Retina (tissue), 1 donor: ENCODE results near the gene TMEM135.
"Not testable (repeated sequence)": the region's sequence is repeated elsewhere in the genome, so short reads cannot be mapped to it uniquely, and the experiment has no call there.

Source experiments
- DNase-seq: peaks from one replicate; pipeline ENCODE4 v3.0.0-alpha.2; 2016

Gene TMEM135

DNA sequence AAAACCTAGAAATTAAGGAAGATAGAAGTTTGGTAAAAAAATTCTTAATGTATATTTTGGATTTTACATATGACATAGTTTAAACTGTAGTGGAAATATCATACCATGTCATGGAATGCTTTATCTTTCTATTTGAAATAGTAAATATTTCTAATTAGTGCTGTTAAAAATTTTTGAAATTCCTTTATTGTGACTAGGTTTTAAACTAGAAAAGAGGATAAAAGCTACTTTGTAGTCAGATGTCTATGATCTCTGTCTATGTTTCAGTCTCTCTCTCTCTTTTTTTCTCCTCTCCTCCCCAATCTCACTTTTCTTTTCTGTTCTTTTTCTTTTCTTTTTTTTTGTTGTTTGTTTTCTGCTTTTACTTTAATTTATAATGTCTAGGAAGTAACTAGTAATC is 226.2 kb downstream of the TMEM135 start:
- no peak for DNase-seq

DNA sequence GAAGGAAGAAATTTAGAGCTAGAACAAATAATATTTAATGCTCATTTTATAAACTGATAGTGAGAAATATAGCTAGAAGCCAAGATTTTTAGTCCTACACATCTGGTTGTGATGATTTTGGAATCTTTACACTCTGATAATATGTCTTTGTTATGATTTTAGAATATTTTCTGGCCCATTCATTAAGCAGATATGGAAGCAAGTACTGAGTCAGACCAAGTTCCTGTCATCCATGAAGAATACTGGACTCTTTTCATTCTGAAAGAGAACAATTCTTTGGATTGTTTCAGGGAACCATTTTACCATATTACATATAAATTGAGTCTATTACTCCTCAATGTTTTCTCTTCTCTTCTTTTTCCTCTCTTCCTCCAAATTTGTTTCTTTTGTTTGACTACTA is 227.4 kb downstream of the TMEM135 start:
- no peak for DNase-seq

DNA sequence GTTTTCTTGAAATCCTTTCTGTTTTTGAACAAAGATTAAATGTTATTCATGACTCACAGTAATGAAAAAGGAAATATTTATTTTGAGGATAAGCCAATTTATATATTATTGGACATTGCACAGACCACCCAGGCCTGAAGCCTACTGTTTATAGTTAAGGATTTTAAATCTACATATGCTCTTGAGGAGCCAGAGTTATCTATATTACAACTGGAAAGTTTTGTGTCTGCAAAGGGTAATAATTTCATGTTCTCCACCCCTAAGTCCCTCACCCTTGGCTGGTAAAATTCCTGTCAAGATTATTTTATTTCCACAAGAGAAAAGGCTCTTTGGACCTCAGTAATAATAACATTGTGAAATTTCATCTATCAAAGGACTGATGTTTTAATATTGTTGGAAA is 228.2 kb downstream of the TMEM135 start:
- no peak for DNase-seq

DNA sequence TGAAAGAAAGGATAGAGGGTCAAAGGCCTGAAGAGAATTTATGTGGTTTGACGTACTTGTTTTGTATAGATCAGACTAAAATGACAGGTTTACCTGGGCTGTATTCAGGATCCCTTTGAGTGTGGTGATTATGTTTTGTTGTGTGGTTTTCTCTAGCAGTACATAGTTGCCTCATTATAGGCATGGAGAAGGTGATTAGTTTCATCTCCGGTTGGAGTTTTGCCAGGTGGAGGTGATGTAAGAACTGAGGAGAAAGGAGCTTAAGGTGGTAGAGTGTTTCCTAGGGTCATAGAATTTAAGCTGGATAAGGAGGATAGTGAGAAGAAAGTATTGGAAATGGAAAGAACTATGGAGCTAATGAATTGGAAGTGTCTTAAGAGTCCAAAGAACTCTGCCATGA is 229.0 kb downstream of the TMEM135 start:
- no peak for DNase-seq

DNA sequence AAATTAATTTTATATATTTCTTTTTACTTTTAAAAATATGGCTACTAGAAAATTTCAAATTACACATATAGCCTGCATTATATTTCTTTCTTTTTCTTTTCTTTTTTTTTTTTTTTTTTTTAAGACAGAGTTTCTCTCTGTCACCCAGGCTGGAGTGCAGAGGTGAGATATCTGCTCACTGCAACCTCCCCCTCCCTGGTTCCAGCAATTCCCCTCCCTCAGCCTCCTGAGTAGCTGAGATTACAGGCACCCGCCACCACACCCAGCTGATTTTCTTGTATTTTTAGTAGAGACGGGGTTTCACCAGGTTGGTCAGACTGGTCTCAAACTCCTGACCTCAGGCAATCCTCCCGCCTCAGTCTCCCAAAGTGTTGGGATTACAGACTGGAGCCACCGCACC is 234.2 kb downstream of the TMEM135 start:
- DNase-seq = not testable (repeated sequence)

DNA sequence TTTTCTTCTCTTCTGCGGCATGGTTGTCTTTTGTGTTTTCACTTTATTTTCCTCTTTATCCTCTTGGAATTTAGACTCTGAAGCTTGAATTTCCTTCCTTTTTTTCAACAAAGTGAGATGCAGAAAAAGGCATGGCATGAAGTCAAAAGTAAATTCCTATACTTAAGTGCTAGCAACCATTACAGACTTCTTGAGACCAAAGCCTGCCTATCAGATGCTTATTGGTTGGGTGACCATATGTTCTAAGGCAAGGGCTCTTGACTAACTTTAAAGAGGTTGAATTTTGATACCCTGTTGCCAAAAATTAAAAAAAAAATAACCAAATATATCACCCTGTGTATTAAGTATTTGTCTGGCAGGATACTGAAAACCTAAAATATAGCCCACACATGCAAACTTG is 237.4 kb downstream of the TMEM135 start:
- no peak for DNase-seq

DNA sequence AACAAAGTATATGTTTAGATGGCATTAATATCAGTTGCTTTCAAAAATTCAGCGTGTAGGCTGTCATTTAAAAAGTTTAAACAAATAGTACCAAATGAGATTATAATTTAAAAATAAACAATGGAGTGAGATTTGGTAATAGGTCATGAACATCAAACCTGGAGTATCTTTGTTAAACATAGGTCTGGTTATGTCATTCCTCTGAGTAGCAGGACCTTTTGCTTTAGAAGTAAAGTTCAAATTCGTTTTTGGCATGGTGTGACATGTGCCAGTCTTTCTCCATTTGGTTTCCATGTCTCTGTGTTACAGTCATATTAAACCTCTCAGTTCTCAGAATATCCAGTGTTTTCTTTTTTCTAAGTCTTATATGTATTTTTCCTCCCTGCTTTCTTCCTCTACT is 242.4 kb downstream of the TMEM135 start:
- no peak for DNase-seq

DNA sequence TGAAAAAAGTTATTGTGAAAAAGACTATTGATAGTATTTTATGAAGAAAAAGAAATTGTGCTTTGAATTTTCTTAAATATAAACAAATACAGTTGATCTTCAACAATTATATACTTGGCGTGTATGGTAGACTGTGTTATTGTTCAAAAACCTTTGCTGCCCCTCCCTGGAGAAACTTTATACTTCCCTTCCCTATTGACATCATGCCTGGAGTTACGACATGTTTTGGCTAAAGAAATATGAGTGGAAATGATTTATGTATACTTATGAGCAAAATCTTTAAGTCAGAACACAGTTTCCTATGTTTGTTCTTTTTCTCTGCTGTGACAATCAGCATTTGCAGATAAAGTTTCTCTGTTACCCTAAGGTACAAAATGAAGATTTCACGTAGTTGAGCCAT is 243.8 kb downstream of the TMEM135 start:
- no peak for DNase-seq

DNA sequence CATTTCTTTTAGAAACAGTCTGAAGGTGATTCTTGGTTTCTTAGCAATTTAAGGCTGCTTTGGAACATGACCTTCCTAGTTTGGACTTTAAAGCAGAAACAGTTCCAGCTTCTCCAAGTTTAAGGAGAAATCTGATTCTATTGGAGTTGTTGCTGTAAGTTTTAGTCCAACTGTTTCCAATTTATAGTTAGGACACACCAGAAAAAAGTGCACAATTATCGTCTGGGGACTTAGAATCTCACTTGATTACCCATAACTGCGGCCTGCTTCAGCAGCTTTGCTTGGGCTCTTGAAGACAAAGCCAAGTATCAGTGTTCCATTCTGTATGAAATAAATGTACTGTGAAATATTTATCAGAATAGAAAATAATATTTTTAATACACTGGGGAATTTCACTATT is 246.6 kb downstream of the TMEM135 start:
- DNase-seq = no peak

DNA sequence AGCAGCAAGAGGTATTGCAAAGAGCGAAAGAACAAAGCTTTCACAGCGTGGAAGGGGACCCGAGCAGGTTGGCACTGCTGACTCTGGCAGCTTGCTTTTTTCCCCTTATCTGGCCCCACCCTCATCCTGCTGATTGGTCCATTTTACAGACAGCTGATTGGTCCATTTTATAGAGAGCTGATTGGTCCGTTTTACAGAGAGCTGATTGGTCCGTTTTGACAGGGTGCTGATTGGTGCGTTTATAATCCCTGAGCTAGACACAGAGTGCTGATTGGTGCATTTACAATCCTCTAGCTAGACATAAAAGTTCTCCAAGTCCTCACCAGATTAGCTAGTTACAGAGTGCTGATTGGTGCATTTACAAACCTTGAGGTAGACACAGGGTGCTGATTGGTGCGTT is 247.9 kb downstream of the TMEM135 start:
- DNase-seq = not testable (repeated sequence)

DNA sequence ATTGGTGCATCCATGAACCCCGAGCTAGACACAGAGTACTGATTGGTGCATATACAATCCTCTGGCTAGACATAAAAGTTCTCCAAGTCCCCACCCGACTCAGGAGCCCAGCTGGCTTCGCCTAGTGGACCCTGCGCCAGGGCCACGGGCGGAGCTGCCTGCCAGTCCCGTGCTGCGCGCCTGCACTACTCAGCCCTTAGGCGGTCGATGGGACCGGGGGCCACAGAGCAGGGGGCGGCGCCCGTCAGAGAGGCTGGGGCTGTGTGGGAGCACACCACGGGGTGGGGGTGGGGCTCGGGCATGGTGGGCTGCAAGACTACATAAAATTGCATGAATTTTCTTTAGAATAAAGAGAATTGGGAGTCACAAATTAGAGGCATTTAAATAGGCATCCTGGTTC is 248.6 kb downstream of the TMEM135 start:
- no peak for DNase-seq

DNA sequence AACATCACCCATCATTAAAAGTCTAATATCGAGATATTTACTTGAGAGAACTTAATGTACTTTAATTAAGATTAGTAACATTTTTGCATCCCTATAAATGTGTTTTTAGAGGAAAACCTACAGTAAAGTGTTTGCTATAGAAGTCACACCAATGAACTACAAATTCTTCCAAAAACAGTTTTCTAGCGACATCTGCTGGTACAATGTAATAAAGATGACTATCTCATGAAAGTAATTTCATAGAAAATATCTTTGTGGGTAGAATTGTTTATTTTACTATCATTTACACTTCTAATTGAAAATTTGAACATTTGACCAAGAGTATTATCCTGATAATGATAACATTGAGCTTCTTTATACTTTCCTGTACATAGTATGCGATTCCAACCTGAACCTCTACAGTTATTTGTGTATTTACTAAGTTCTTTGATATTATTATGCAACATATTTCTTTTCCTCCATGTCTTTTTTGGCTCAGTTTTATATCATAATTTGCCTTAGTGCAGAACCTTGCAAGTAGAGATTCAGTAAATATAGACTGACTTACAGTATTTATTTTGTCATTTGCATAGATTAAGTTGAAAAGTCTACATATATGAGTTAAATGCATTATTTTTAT is 252.7 kb downstream of the TMEM135 start:
- no peak for DNase-seq

DNA sequence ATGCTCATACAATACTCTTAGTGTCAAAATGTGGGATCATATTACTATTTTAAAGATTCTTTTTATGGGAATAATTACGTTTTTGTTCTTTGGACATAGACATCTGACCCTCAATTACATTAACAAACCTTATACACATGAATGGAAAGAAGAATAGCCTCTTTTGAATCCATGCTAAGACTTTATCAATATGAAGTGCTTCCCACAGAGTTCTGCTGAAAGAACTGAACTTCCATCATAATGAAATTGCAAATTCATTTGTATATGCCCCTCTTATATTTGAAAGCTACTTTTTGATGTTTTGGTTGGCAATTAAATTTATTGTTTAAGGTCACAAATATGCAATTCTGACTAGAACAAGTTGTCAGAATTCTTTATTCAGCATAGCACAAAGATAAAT is 254.9 kb downstream of the TMEM135 start:
- no peak for DNase-seq

DNA sequence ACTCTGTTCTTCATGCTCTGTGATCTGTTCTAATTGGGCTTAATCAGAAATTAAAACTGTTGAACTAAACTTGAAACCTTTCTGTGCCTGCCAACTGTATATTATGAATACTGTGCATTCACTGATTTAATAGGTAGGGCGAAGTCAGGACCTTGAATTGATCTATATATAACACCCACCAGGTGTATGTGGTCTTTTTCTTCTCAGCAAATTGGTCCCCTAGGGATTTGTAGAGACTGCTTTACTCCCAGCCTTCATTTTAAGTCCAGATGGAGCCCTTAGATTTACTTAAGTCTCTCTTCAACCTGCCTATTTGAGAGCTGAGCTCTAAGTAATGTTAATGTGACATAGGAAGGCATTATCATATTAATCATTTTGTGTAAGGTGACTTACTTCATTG is 257.5 kb downstream of the TMEM135 start:
- no peak for DNase-seq

DNA sequence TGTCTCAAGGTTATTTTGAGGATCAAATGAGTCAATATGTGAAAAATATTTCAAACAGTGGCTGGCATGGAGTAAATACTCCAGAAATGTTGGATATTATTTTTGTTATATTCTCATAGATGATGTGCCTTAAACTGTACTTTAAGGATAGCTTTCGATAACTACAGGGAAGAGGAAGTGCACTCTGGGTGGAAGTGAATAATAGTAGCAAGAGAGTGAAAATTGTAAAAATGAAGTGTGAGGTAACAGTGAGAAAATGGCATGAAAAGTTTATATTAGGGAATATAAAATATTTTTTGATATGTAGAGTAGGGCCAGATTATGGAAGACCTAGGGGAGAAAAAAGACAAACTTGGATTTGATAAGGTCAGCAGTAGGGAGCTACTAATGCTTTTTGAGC is 258.9 kb downstream of the TMEM135 start:
- DNase-seq = no peak

DNA sequence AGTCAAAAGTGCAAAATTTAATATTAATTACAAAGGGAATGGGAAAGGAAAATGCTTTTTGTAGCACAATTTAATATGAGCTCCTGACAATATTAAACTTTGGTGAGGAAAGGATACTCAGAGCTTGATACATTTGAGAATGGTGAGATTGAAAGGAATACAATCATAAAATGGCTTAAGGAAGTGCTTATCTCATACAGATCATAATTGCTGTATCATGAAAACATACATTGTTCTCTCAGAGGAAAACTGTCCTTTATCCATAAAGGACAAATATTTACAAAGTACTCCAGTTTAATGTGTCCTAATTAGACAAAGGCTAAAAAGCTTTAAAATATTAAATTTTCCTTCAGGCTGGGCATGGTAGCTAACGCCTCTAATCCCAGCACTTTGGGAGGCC is 260.4 kb downstream of the TMEM135 start:
- no peak for DNase-seq

DNA sequence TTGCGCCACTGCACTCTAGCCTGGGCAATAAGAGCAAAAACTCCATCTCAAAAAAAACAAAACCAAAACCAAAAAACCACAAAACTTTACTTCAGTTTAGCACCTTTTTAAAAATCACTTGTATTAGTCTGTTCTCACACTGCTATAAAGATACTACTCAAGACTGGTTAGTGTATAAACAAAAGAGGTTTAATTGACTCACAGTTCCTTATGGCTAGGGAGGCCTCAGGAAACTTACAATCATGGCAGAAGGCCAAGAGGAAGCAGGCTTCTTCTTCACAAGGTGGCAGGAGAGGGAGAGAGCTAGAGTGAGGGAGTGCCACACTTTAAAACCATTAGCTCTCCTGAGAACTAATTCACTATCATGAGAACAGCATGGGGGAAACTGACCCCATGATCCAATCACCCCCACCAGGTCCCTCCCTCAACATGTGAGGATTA is 261.3 kb downstream of the TMEM135 start:
- DNase-seq = no peak

DNA sequence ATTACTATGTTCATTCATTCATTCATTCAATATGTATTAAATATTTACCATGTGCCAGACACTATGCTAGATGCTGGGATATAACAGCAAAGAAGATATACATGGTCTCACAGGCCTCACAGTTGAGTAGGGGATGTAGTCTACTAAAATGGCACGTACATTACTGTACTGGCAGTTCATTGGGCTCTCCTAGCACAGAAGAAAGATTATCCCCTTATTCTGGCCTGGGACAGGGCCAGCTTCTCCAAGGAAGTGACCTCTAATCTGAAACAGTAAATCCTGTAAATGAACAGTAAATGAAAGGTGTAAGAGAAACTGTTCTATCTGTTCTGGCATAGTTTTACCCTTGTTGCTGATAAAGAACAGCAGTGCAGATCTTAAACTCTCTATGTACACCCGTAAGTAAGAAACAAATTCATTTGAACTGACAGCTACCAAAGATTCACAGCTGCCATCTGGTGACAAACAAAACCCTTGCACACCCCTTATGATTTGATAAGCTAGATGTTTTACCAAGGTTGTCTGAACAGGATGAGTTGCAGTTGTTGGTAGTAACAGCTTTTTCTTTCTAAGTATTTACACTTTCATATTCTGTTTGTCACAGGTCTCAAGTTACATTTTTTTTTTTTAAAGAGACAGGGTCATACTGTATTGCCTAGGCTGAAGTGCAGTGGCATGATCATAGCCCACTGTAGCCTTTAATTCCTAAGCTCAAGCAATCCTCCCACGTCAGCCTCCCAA is 263.1 kb downstream of the TMEM135 start:
- DNase-seq = peak; percentile 7

DNA sequence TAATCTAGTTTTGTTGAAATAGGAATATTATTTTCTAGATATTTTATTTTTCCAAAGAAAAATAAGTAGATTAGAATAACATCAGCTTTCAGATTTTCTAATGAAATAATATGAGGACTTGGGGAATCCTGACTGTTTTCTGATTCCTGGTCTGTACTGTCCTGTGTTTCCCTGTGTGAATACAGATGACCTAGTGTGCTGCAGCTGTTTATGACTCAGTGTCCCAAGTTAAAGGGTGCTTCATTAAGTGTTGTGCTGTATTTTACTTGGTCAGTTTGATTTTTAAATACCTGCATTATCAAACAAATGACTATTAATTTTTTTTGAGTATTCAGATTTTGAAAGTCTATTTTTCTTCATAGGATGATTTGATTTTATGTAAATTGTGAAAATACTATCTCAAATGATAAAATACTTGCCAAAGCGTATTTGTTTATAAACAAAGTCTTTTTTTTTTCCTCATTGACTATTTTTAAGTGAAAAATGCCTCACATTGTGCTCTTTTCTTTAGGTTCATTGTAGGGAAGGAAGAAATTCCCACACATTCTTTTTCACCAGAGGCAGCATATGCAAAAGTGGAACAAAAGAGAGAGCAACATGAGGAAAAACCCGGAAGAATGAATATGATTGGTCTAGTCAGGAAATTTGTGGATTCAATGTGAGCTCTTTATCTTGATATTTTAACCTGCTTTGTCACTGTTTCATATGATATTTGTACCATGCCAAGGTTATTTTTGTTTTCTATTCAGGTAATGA is 264.2 kb downstream of the TMEM135 start:
- DNase-seq = no peak

DNA sequence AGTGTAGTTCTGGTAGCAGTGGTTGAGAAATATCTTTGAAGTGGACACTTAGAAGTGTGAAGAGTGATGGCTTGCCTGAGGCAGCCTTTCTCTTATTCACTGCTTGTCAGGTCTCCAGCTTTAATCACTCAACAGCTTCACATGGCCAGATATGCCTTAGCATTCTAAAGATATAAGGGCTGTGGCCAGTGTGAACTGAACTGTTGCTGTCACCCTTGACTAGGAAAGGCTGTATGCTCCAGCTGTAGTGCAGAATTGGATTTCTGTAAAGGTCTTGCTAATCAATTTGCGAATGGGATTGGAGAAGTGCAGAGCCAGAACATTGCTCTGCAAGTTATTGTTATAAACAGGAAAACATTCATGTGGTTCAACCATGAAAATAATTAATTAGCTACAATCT is 266.7 kb downstream of the TMEM135 start:
- no peak for DNase-seq

DNA sequence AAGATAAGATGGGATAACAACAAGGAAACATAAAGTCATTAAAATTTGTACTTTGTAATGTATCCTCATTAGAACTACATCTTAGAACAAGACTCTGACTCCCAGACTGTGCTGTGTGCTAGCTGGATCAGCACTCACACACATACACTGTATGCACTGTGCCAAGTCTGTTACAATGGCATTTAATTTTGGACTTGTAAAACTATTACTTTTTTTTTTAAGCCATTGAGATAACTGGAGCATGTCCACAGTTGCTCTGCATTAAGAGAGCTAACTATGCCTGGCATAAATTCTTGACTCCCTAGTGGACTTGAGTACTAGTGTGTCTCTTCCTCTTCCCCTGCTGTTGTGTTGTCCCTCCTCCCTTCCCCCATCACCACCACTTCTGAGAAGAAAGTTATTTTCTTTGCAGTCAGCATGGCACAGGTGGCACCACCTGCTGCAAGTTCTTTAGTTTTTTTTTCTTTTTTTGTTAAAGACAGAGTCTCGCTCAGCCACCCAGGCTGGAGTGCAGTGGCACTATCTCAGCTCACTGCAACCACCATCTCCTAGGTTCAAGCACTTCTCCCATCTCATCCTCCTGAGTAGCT is 268.6 kb downstream of the TMEM135 start:
- no peak for DNase-seq

DNA sequence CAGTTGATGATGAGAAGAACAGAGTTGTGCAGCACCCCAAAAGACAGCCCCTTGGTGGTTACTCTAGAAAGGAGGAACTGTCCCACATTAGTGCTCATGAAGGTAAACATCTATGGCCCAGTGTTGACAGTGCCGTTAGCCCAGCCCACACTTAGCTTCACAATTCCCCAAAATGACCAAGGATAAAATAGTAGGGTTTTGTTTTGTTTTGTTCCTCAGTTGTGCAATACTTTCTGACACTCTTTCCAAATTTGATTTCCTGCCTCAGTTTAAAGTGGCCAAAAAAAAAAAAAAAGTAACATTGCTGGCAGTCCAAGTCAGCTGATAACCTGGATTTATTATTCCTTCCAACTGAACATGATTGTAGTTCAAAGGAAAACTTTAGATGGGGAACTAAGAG is 269.4 kb downstream of the TMEM135 start:
- DNase-seq = no peak

DNA sequence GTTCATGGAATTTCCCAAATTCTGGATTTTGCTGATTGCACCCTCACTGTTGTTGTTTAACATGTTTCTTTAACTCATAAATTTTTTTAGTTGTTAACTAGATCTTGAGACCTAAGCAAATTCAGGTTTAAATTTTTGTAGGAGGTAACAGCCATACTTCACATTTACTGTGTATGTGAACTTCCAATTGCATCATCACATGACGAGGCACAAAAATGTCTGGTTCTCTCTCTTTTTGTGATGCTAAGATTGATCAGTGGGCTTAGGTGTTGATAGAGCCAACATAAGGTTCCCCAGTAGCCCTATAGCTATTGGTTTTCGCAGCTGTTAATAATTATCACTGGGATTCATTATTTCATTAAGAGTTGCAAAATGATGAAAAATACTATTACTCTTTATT is 277.5 kb downstream of the TMEM135 start:
- DNase-seq = no peak

DNA sequence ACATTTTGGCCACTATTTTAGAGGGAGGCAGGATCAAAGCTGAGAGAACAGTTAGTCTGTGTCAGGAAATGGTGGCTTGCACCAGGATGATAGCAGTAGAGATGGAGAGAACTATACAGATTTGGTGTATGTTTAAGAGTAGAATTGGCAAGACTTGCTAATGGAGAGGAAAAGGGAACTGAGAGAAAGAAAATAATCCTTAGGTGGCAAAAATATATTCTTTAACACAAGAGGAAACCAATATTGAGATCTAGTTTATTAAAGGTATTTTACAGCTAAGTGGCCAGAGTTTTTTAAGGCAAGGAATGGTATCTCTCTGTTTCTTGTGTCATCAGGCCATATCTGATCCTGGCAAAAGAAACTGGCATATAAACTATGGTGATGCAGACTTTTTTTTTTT is 278.8 kb downstream of the TMEM135 start:
- no peak for DNase-seq
